Esophagus muscularis mucosa (tissue), 4 donors: ENCODE measurements around the gene ZNF436.
"Not testable (repeated sequence)": the region's sequence is repeated elsewhere in the genome, so short reads cannot be mapped to it uniquely, and the experiment has no call there.

Source experiments
- EP300 ChIP-seq: sonication (generic); formaldehyde crosslinking; IDR thresholded peaks from one replicate; pipeline ENCODE4 v1.6.1; 2017; ENCODE audit warnings: antibody characterized with exemption
- POLR2A ChIP-seq: fragments of 450-650 bp; IDR thresholded peaks from one replicate; pipeline ENCODE4 v1.6.1; 2017; ENCODE audit warnings: antibody characterized with exemption, moderate library complexity, mild to moderate bottlenecking, low read depth
- POLR2AphosphoS5 ChIP-seq, 2 donors: sonication (generic); formaldehyde crosslinking; IDR thresholded peaks; one replicate each; pipeline ENCODE4 v1.6.1; 2017; ENCODE audit warnings: antibody characterized with exemption in 2 of 2
- TF ChIP-seq, protein P1 (sequence below), 3 experiments: fragments of 200-600 bp in 2 of 3; fragments of 450-650 bp in 1 of 3; sonication (generic) in 2 of 3; IDR thresholded peaks; one replicate each; pipeline ENCODE4 v1.5.1; 2017 to 2019; ENCODE audit warnings: antibody characterized with exemption in 3 of 3, mild to moderate bottlenecking in 2 of 3, moderate library complexity in 1 of 3

DNA sequence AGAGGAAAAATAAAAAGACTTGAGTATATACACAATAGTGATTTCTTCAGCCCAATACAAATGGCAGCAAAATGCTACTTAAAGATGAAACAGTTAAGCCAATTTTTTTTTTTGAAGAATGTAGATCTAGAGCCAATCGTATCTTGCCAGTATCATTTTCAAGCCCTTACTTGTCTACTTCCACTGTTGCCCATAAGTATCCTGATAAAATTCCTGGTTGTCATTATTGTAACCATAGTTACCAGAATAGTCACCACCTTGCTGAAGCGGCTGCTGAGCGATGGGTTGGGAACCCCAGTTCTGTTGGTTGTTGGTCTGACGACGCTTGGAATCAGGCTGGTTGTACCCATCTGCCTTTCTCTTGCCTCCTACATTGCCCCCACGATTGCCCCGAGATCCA lies 59.4 kb downstream of the ZNF436 start:
- not testable (repeated sequence) for TF ChIP-seq POLR2AphosphoS5 (IDR thresholded peaks at IDR 0.05); POLR2A; EP300
- TF ChIP-seq, protein P1, sequence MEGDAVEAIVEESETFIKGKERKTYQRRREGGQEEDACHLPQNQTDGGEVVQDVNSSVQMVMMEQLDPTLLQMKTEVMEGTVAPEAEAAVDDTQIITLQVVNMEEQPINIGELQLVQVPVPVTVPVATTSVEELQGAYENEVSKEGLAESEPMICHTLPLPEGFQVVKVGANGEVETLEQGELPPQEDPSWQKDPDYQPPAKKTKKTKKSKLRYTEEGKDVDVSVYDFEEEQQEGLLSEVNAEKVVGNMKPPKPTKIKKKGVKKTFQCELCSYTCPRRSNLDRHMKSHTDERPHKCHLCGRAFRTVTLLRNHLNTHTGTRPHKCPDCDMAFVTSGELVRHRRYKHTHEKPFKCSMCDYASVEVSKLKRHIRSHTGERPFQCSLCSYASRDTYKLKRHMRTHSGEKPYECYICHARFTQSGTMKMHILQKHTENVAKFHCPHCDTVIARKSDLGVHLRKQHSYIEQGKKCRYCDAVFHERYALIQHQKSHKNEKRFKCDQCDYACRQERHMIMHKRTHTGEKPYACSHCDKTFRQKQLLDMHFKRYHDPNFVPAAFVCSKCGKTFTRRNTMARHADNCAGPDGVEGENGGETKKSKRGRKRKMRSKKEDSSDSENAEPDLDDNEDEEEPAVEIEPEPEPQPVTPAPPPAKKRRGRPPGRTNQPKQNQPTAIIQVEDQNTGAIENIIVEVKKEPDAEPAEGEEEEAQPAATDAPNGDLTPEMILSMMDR (IDR thresholded peaks at IDR 0.05) = not testable (repeated sequence)
